IMR-90 (cell line): Measurements from ENCODE around the gene SLC44A2. TPM values are rescaled to one million over a fixed set of nuclear protein-coding genes. Genes with fewer than 3 reads are reported as not detected.

ENCODE experiments used
- ATAC-seq: fragments of 200-7000 bp; cut with Tn5 transposase; 2 replicates; pipeline ENCODE4 v1.9.1; 2020; ENCODE audit warnings: low read depth, mild to moderate bottlenecking, moderate library complexity
- BruUV-seq: library from RNA; stranded (reverse); fragments of 400-500 nt; replicated peaks from 2 replicates; lab custom pipeline; 2021; lab: Mats Ljungman, UMichigan
- CTCF ChIA-PET: fragments of 300-600 bp; formaldehyde crosslinking; extraction: SDS; loops from one replicate; lab custom pipeline; 2021; ENCODE audit warnings: antibody characterized with exemption; lab: Yijun Ruan, JAX
- POLR2A ChIA-PET: fragments of 300-600 bp; sonication (Branson Sonifier 250); formaldehyde crosslinking; loops from one replicate; lab custom pipeline; 2022; ENCODE audit warnings: antibody characterized with exemption; ENCODE audit not compliant: unreplicated experiment; lab: Charles Lee
- DNase-seq: peaks from one replicate; pipeline ENCODE4 v3.0.0; 2013
- H2AFZ ChIP-seq: replicated peaks from 2 replicates; pipeline ENCODE3; 2013; ENCODE audit warnings: low read length, mild to moderate bottlenecking; ENCODE audit not compliant: poor library complexity
- H2AK5ac ChIP-seq: 2 replicates; pipeline ENCODE4 v1.6.1; 2013; ENCODE audit warnings: low read depth, low read length, inconsistent platforms
- H2AK9ac ChIP-seq: replicated peaks from 2 replicates; pipeline ENCODE3; 2013; ENCODE audit warnings: mild to moderate bottlenecking, low read depth, low read length, moderate library complexity; ENCODE audit not compliant: poor library complexity
- H2BK120ac ChIP-seq: 2 replicates; pipeline ENCODE4 v1.6.1; 2013; ENCODE audit warnings: low read depth, low read length, inconsistent platforms
- H2BK15ac ChIP-seq: 3 replicates; pipeline ENCODE4 v1.6.1; 2013; ENCODE audit warnings: low read depth, low read length, inconsistent platforms
- H2BK20ac ChIP-seq: 2 replicates; pipeline ENCODE4 v1.6.1; 2013; ENCODE audit warnings: low read depth, mild to moderate bottlenecking, inconsistent platforms, low read length, moderate library complexity
- H2BK5ac ChIP-seq: 2 replicates; pipeline ENCODE4 v1.6.1; 2013; ENCODE audit warnings: mild to moderate bottlenecking, low read depth, low read length, inconsistent platforms; ENCODE audit not compliant: poor library complexity, severe bottlenecking
- H3K14ac ChIP-seq: replicated peaks from 2 replicates; pipeline ENCODE4 v1.6.1; 2013; ENCODE audit warnings: low read depth, low read length, inconsistent platforms
- H3K18ac ChIP-seq: 2 replicates; pipeline ENCODE4 v1.6.1; 2013; ENCODE audit warnings: low read depth, low read length, control low read depth
- H3K23ac ChIP-seq: 2 replicates; pipeline ENCODE4 v1.6.1; 2013; ENCODE audit warnings: low read depth, low read length, inconsistent platforms
- H3K27ac ChIP-seq: 2 replicates; pipeline ENCODE4 v1.5.1; 2013; ENCODE audit warnings: mild to moderate bottlenecking, control low read depth, low read length; ENCODE audit not compliant: insufficient read depth
- H3K27me3 ChIP-seq: 2 replicates; pipeline ENCODE4 v1.6.1; 2013; ENCODE audit warnings: low read length; ENCODE audit not compliant: control insufficient read depth, insufficient read depth
- H3K36me3 ChIP-seq: 2 replicates; pipeline ENCODE4 v1.6.1; 2013; ENCODE audit warnings: low read length, mixed read lengths; ENCODE audit not compliant: control insufficient read depth, insufficient read depth
- H3K4ac ChIP-seq: 2 replicates; pipeline ENCODE4 v1.6.1; 2013; ENCODE audit warnings: low read depth, low read length, inconsistent platforms
- H3K4me1 ChIP-seq: 2 replicates; pipeline ENCODE4 v1.6.1; 2013; ENCODE audit warnings: low read length, mixed read lengths; ENCODE audit not compliant: control insufficient read depth, insufficient read depth
- H3K4me2 ChIP-seq: 2 replicates; pipeline ENCODE4 v1.6.1; 2013; ENCODE audit warnings: low read depth, mild to moderate bottlenecking, control low read depth, low read length, moderate library complexity
- H3K4me3 ChIP-seq: 2 replicates; pipeline ENCODE4 v1.5.1; 2013; ENCODE audit warnings: low read depth, mild to moderate bottlenecking, control low read depth, low read length, moderate library complexity; ENCODE audit not compliant: insufficient read depth
- H3K56ac ChIP-seq: 2 replicates; pipeline ENCODE4 v1.6.1; 2013; ENCODE audit warnings: low read length, inconsistent platforms; ENCODE audit not compliant: insufficient read depth; ENCODE audit errors: extremely low read depth
- H3K79me1 ChIP-seq, 2 experiments: 2 replicates each; pipeline ENCODE4 v1.6.1; 2013; ENCODE audit warnings: low read length in 2 of 2, inconsistent platforms in 1 of 2, low read depth in 1 of 2
- H3K9ac ChIP-seq: 2 replicates; pipeline ENCODE4 v1.6.1; 2013; ENCODE audit warnings: low read depth, low read length, control low read depth
- H3K9me1 ChIP-seq: 2 replicates; pipeline ENCODE4 v1.6.1; 2013; ENCODE audit warnings: low read length, inconsistent platforms; ENCODE audit not compliant: insufficient read depth
- H3K9me3 ChIP-seq: 2 replicates; pipeline ENCODE4 v1.6.1; 2013; ENCODE audit warnings: low read length; ENCODE audit not compliant: control insufficient read depth, insufficient read depth
- H4K20me1 ChIP-seq: 2 replicates; pipeline ENCODE4 v1.6.1; 2013; ENCODE audit warnings: low read length, inconsistent platforms; ENCODE audit not compliant: insufficient read depth
- H4K5ac ChIP-seq: 2 replicates; pipeline ENCODE4 v1.6.1; 2013; ENCODE audit warnings: mild to moderate bottlenecking, low read depth, low read length, control low read depth
- H4K8ac ChIP-seq, 2 experiments: 2 replicates each; pipeline ENCODE4 v1.6.1; 2013; ENCODE audit warnings: low read depth in 2 of 2, low read length in 2 of 2, control low read depth in 1 of 2, inconsistent platforms in 1 of 2
- H4K91ac ChIP-seq: 2 replicates; pipeline ENCODE4 v1.6.1; 2013; ENCODE audit warnings: low read depth, low read length, inconsistent platforms; ENCODE audit not compliant: insufficient read depth
- BHLHE40 ChIP-seq: fragments of 150-350 bp; IDR thresholded peaks from 2 replicates; pipeline ENCODE4 v1.6.1; 2016; ENCODE audit warnings: mild to moderate bottlenecking, low read depth, low read length
- CEBPB ChIP-seq: IDR thresholded peaks from 2 replicates; pipeline ENCODE4 v1.6.1; 2012; ENCODE audit warnings: low read depth, low read length, improper control_type of control experiment
- CHD1 ChIP-seq: IDR thresholded peaks from 2 replicates; pipeline ENCODE4 v1.6.1; 2012; ENCODE audit warnings: low read depth, low read length, improper control_type of control experiment
- CTCF ChIP-seq: conservative IDR thresholded peaks from 2 replicates; pipeline ENCODE4 v1.5.1; 2012; ENCODE audit warnings: mild to moderate bottlenecking, low read depth, low read length, improper control_type of control experiment
- ELK1 ChIP-seq: fragments of 150-350 bp; IDR thresholded peaks from 2 replicates; pipeline ENCODE4 v1.6.1; 2016; ENCODE audit warnings: low read depth, mild to moderate bottlenecking, low read length, moderate library complexity, borderline replicate concordance
- FOS ChIP-seq: fragments of 150-350 bp; IDR thresholded peaks from 2 replicates; pipeline ENCODE4 v1.6.1; 2016; ENCODE audit warnings: low read depth, low read length
- MAFK ChIP-seq: IDR thresholded peaks from 2 replicates; pipeline ENCODE4 v1.6.1; 2012; ENCODE audit warnings: low read depth, low read length, improper control_type of control experiment
- MAZ ChIP-seq: IDR thresholded peaks from 2 replicates; pipeline ENCODE4 v1.6.1; 2012; ENCODE audit warnings: low read depth, mild to moderate bottlenecking, low read length, improper control_type of control experiment, moderate library complexity, borderline replicate concordance
- MXI1 ChIP-seq: IDR thresholded peaks from 2 replicates; pipeline ENCODE4 v1.6.1; 2012; ENCODE audit warnings: low read depth, mild to moderate bottlenecking, low read length, moderate library complexity, borderline replicate concordance
- NFE2L2 ChIP-seq: fragments of 150-350 bp; IDR thresholded peaks from 2 replicates; pipeline ENCODE4 v1.6.1; 2016; ENCODE audit warnings: low read depth, mild to moderate bottlenecking, low read length
- POLR2A ChIP-seq: IDR thresholded peaks from 2 replicates; pipeline ENCODE4 v1.6.1; 2012; ENCODE audit warnings: mild to moderate bottlenecking, low read depth, low read length
- RAD21 ChIP-seq: IDR thresholded peaks from 2 replicates; pipeline ENCODE4 v1.6.1; 2012; ENCODE audit warnings: low read length, improper control_type of control experiment
- RCOR1 ChIP-seq: IDR thresholded peaks from 2 replicates; pipeline ENCODE4 v1.6.1; 2012; ENCODE audit warnings: mild to moderate bottlenecking, low read length, improper control_type of control experiment; ENCODE audit not compliant: insufficient replicate concordance
- RFX5 ChIP-seq: IDR thresholded peaks from 2 replicates; pipeline ENCODE4 v1.8.0; 2012; ENCODE audit warnings: low read depth, mild to moderate bottlenecking, low read length, moderate library complexity
- SMC3 ChIP-seq: fragments of 150-350 bp; IDR thresholded peaks from 2 replicates; pipeline ENCODE4 v1.6.1; 2016; ENCODE audit warnings: low read depth, mild to moderate bottlenecking, antibody characterized with exemption, low read length, moderate library complexity
- USF2 ChIP-seq: fragments of 150-350 bp; IDR thresholded peaks from 2 replicates; pipeline ENCODE4 v1.6.1; 2017; ENCODE audit warnings: mild to moderate bottlenecking, antibody characterized with exemption, low read length, low read depth
- WGBS, 2 experiments: methylation state at CpG; one replicate each; pipeline versions ENCODE4 v1.1.5 to v1.1.7; 2013; ENCODE audit warnings: missing lambda C conversion rate in 2 of 2; ENCODE audit not compliant: insufficient read length in 1 of 2; ENCODE audit errors: extremely low coverage in 2 of 2; 5-methylcytosine and 5-hydroxymethylcytosine counted together
- dilution Hi-C: fragments of 300-500 bp; cut with HindIII; formaldehyde crosslinking; loops from one replicate; pipeline ENCODE4 v1.14.3; 2018; ENCODE audit warnings: low sequenced_read_pairs; ENCODE audit not compliant: unreplicated experiment
- in situ Hi-C: fragments of 300-500 bp; cut with MboI; formaldehyde crosslinking; loops from 3 replicates; pipeline ENCODE4 v1.14.3; 2019; ENCODE audit warnings: low sequenced_read_pairs, inconsistent platforms, mixed read lengths
- intact Hi-C: fragments of 100-400 bp; cut with micrococcal nuclease; formaldehyde crosslinking; loops from 2 replicates; pipeline ENCODE4 v1.10.0; 2022
- polyA plus RNA-seq, 3 experiments: library from polyadenylated mRNA; depleted of rRNA; stranded (reverse); fragments of >200 nt; gene quantifications; 2 replicates each; pipeline ENCODE4 v1.2.3, GENCODE V29; 2012; ENCODE audit warnings: low replicate concordance in 1 of 3
- total RNA-seq: library from RNA; depleted of rRNA; stranded (reverse); fragments of >200 nt; gene quantifications from 2 replicates; pipeline ENCODE4 v1.2.3, GENCODE V29; 2012

SLC44A2 gene
- total and polyA plus RNA-seq, 2 of the 4 experiments (the other 2 are of a cell fraction), result 28.5 to 62.9 TPM

DNA sequence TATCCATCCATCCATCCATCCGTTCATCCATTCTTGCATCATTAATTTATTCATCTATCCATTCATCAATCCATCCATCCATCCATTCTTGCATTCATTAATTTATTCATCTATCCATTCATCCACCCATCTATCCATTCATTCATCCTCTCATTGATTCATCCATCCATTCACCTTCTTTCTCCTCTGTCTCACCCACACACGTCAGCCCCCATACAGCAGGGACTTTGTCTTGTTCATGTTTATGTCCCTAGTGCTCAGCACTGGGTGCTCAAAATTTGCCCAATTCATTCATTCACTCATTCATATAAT lies 37.6 kb upstream of the SLC44A2 start:
- no peak overlapping the region for H2AK5ac ChIP-seq
- no peak overlapping the region for H2AK9ac ChIP-seq
- no peak overlapping the region for H2AFZ ChIP-seq
- no peak overlapping the region for H3K23ac ChIP-seq
- ATAC-seq, result no peak
- TF ChIP-seq BHLHE40 (no peak), CTCF (no peak), RFX5 (no peak), CHD1 (no peak), MAFK (no peak), CEBPB (no peak), POLR2A (no peak), FOS (no peak), MXI1 (no peak), ELK1 (no peak), USF2 (no peak), SMC3 (no peak), RCOR1 (no peak), RAD21 (no peak), MAZ (no peak), NFE2L2 (no peak)
- H2BK5ac ChIP-seq, result no peak overlapping the region
- 86 to 100% methylated on average over 1 of the region's 2 CpGs for WGBS, 2 experiments
- H3K56ac ChIP-seq, result no peak overlapping the region
- DNase-seq, result no peak
- ChIA-PET POLR2A (no interaction called here), CTCF (no interaction called here)
- H3K79me1 ChIP-seq, result no peaks in the 10 kb centered on the region
- H3K9me1 ChIP-seq, result no peaks in the 10 kb centered on the region; the same call in 1 of the 2 replicates
- no peak overlapping the region for H2BK20ac ChIP-seq
- H3K36me3 ChIP-seq, result no peaks in the 10 kb centered on the region
- H4K20me1 ChIP-seq, result no peaks in the 10 kb centered on the region
- H3K27me3 ChIP-seq, result peaks cover 19% of the 10 kb centered on the region
- no peak overlapping the region for H3K14ac ChIP-seq
- no TSS peak for BruUV-seq
- no peaks in the 10 kb centered on the region for H3K4me1 ChIP-seq
- no peak overlapping the region for H4K8ac ChIP-seq
- no peak overlapping the region for H3K18ac ChIP-seq
- H4K5ac ChIP-seq, result no peak overlapping the region
- H4K91ac ChIP-seq, result no peak overlapping the region
- H3K4ac ChIP-seq, result no peak overlapping the region
- H3K4me3 ChIP-seq, result no peak overlapping the region
- intact Hi-C loops, result no loop called here
- H3K9ac ChIP-seq, result no peak overlapping the region
- no peak overlapping the region for H2BK15ac ChIP-seq
- in situ Hi-C loops, result no loop called here
- no peak overlapping the region for H3K4me2 ChIP-seq
- dilution Hi-C loops, result no loop called here
- H3K27ac ChIP-seq, result no peak overlapping the region
- peaks cover 3% of the 10 kb centered on the region; the same call in 1 of the 2 replicates for H3K9me3 ChIP-seq
- H2BK120ac ChIP-seq, result no peak overlapping the region
